ENCODE measurements around the gene LRRC39.
A peak's percentile ranks its signal among the peaks of the same experiment; 100 is the strongest.
"Not testable (repeated sequence)": the region's sequence is repeated elsewhere in the genome, so short reads cannot be mapped to it uniquely, and the experiment has no call there.

LRRC39 gene

GRCh38 chr1:100202703-100203102, 24.6 kb upstream of the LRRC39 start:
- H3K36me3 ChIP-seq (ENCODE audit: control insufficient read depth in 2 of 2, insufficient read depth in 1 of 2, low read length in 2 of 2) = peaks cover 5 to 44% of the 10 kb centered on the region in 2 experiments; a peak in 2 of 3 replicates

GRCh38 chr1:100200060-100200459, 22.0 kb upstream of the LRRC39 start:
- H3K36me3 ChIP-seq (ENCODE audit: control insufficient read depth in 2 of 2, insufficient read depth in 1 of 2, low read length in 2 of 2) = peaks cover 3 to 44% of the 10 kb centered on the region in 2 experiments
- H3K9me3 ChIP-seq (ENCODE audit: control insufficient read depth, insufficient read depth, low read depth, low read length); CTCF ChIA-PET; POLR2A ChIA-PET; H3K4me3 ChIP-seq (ENCODE audit: low read depth, low read length); H3K4me1 ChIP-seq (ENCODE audit: control insufficient read depth, insufficient read depth, low read length); H3K27ac ChIP-seq (ENCODE audit: extremely low read depth, low read depth, low read length): not testable (repeated sequence)

More at GRCh38 chr1:100202703-100203102, 24.6 kb upstream of the LRRC39 start:
- H3K9me3 ChIP-seq (ENCODE audit: control insufficient read depth, insufficient read depth, low read depth, low read length); H3K4me1 ChIP-seq (ENCODE audit: control insufficient read depth, insufficient read depth, low read length); H3K27ac ChIP-seq (ENCODE audit: extremely low read depth, low read depth, low read length); POLR2A ChIA-PET; H3K4me3 ChIP-seq (ENCODE audit: low read depth, low read length); CTCF ChIA-PET: not testable (repeated sequence)
- TF ChIP-seq OVOL3 (tag by site-specific recombination; IDR thresholded peaks at IDR 0.05) = 0 out of 2 replicates have a peak, but pooled peaks have one; percentile 26
- 0 out of 2 replicates have a peak, but pooled peaks have one; percentile 10 for TF ChIP-seq FEZF1 (tag by site-specific recombination; IDR thresholded peaks at IDR 0.05)

GRCh38 chr1:100198596-100198995, 20.5 kb upstream of the LRRC39 start:
- Histone ChIP-seq H3K4me1 (ENCODE audit: control insufficient read depth, insufficient read depth, low read length) (no peaks in the 10 kb centered on the region), H3K9me3 (ENCODE audit: control insufficient read depth, insufficient read depth, low read depth, low read length) (no peaks in the 10 kb centered on the region), H3K36me3 (ENCODE audit: control insufficient read depth in 2 of 2, insufficient read depth in 1 of 2, low read length in 2 of 2) (peaks cover 12 to 44% of the 10 kb centered on the region in 2 experiments), H3K4me3 (ENCODE audit: low read depth, low read length) (no peak overlapping the region), H3K27ac (ENCODE audit: extremely low read depth, low read depth, low read length) (no peak overlapping the region)
- ChIA-PET CTCF (no interaction called here), POLR2A (interaction anchor here (0.6 kb wide), 1 partner anchor 260 kb away, joined by 3 read pairs; no protein-coding TSS in a partner anchor)
- no peak for TF ChIP-seq ZNF549 (tag by site-specific recombination; IDR thresholded peaks at IDR 0.05)
- TF ChIP-seq HIC1 (tag by site-specific recombination; IDR thresholded peaks at IDR 0.05) = no peak
- TF ChIP-seq ZBTB17 (tag by site-specific recombination; IDR thresholded peaks at IDR 0.05) = no peak
- TF ChIP-seq ZNF660 (tag by site-specific recombination; IDR thresholded peaks at IDR 0.05) = no peak
- TF ChIP-seq ZNF416 (tag by site-specific recombination; IDR thresholded peaks at IDR 0.05) = no peak
- TF ChIP-seq ZSCAN30 (tag by site-specific recombination; IDR thresholded peaks at IDR 0.05) = no peak
- TF ChIP-seq, protein P1, sequence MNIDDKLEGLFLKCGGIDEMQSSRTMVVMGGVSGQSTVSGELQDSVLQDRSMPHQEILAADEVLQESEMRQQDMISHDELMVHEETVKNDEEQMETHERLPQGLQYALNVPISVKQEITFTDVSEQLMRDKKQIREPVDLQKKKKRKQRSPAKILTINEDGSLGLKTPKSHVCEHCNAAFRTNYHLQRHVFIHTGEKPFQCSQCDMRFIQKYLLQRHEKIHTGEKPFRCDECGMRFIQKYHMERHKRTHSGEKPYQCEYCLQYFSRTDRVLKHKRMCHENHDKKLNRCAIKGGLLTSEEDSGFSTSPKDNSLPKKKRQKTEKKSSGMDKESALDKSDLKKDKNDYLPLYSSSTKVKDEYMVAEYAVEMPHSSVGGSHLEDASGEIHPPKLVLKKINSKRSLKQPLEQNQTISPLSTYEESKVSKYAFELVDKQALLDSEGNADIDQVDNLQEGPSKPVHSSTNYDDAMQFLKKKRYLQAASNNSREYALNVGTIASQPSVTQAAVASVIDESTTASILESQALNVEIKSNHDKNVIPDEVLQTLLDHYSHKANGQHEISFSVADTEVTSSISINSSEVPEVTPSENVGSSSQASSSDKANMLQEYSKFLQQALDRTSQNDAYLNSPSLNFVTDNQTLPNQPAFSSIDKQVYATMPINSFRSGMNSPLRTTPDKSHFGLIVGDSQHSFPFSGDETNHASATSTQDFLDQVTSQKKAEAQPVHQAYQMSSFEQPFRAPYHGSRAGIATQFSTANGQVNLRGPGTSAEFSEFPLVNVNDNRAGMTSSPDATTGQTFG (tag by site-specific recombination; IDR thresholded peaks at IDR 0.05; ENCODE audit: borderline replicate concordance) = no peak
- no peak for TF ChIP-seq MZF1 (tag by site-specific recombination; IDR thresholded peaks at IDR 0.05; ENCODE audit: borderline replicate concordance)
- no peak for TF ChIP-seq ZNF311 (tag by site-specific recombination; IDR thresholded peaks at IDR 0.05; ENCODE audit: borderline replicate concordance)

GRCh38 chr1:100188617-100189016, 10.6 kb upstream of the LRRC39 start:
- H3K4me3 ChIP-seq (ENCODE audit: low read depth, low read length) = no peak overlapping the region
- 0 out of 2 replicates have a peak, but pooled peaks cover 5% of the 10 kb centered on the region for H3K4me1 ChIP-seq (ENCODE audit: control insufficient read depth, insufficient read depth, low read length)
- POLR2A ChIA-PET = no interaction called here
- no peak overlapping the region for H3K27ac ChIP-seq (ENCODE audit: extremely low read depth, low read depth, low read length)
- H3K9me3 ChIP-seq (ENCODE audit: control insufficient read depth, insufficient read depth, low read depth, low read length) = no peaks in the 10 kb centered on the region
- H3K36me3 ChIP-seq (ENCODE audit: control insufficient read depth in 2 of 2, insufficient read depth in 1 of 2, low read length in 2 of 2) = peaks cover 0 to 3% of the 10 kb centered on the region in 2 experiments; a peak in 1 of 3 replicates
- CTCF ChIA-PET = interaction anchor here (0.6 kb wide), 1 partner anchor 1166 kb away, joined by 3 read pairs; no protein-coding TSS in a partner anchor
- TF ChIP-seq GLI2 (tag by site-specific recombination; IDR thresholded peaks at IDR 0.05; ENCODE audit: borderline replicate concordance, low read depth) (no peak), ZNF664 (tag by site-specific recombination; IDR thresholded peaks at IDR 0.05) (no peak), SETDB1 (IDR thresholded peaks at IDR 0.05; ENCODE audit: insufficient read length, low read length) (no peak), PRDM4 (tag by site-specific recombination; IDR thresholded peaks at IDR 0.05) (no peak), PRDM10 (tag by site-specific recombination; IDR thresholded peaks at IDR 0.05) (0 out of 2 replicates have a peak, but pooled peaks have one; percentile 33)
